GM10847 (cell line): Measurements from ENCODE around the gene PRDM16.

Experiments used
- POLR2A ChIP-seq: IDR thresholded peaks from 2 replicates; pipeline ENCODE4 v1.6.1; 2011; ENCODE audit not compliant: insufficient read length; ENCODE audit errors: extremely low read depth

The PRDM16 gene

GRCh38 chr1:3092530-3092929, 23.5 kb downstream of the PRDM16 start:
- TF ChIP-seq POLR2A: no peak

- TF ChIP-seq POLR2A: no peak
Measured at GRCh38 chr1:3093898-3094626, 25.1 kb downstream of the PRDM16 start.

GRCh38 chr1:3094863-3095780, 26.1 kb downstream of the PRDM16 start:
- no peak for TF ChIP-seq POLR2A

- TF ChIP-seq POLR2A: no peak
Measured at GRCh38 chr1:3096345-3096744, 27.3 kb downstream of the PRDM16 start.

GRCh38 chr1:3097231-3097630, 28.2 kb downstream of the PRDM16 start:
- TF ChIP-seq POLR2A: no peak

GRCh38 chr1:3097861-3098260, 28.9 kb downstream of the PRDM16 start:
- no peak for TF ChIP-seq POLR2A

- TF ChIP-seq POLR2A: no peak
Measured at GRCh38 chr1:3099861-3100260, 30.9 kb downstream of the PRDM16 start.

GRCh38 chr1:3101124-3101939, 32.3 kb downstream of the PRDM16 start:
- no peak for TF ChIP-seq POLR2A

GRCh38 chr1:3102641-3103040, 33.6 kb downstream of the PRDM16 start:
- TF ChIP-seq POLR2A: no peak

- no peak for TF ChIP-seq POLR2A
Measured at GRCh38 chr1:3103967-3104677, 35.1 kb downstream of the PRDM16 start.

GRCh38 chr1:3105167-3105863, 36.3 kb downstream of the PRDM16 start:
- TF ChIP-seq POLR2A: no peak

GRCh38 chr1:3106216-3106615, 37.2 kb downstream of the PRDM16 start:
- TF ChIP-seq POLR2A: no peak

- TF ChIP-seq POLR2A: no peak
Measured at GRCh38 chr1:3107201-3107600, 38.2 kb downstream of the PRDM16 start.

GRCh38 chr1:3109355-3109754, 40.4 kb downstream of the PRDM16 start:
- no peak for TF ChIP-seq POLR2A
